Measurements from ENCODE around the gene WDR70.
"Not testable (repeated sequence)": the region's sequence is repeated elsewhere in the genome, so short reads cannot be mapped to it uniquely, and the experiment has no call there.

Gene WDR70

GRCh38 chr5:37517686-37518085 is 138.6 kb downstream of the WDR70 start:
- DNase-seq (ENCODE audit: low read depth): no peak

GRCh38 chr5:37518356-37518755 is 139.2 kb downstream of the WDR70 start:
- not testable (repeated sequence) for DNase-seq (ENCODE audit: low read depth)

- DNase-seq (ENCODE audit: low read depth): no peak
Observed at GRCh38 chr5:37519304-37519703, 140.2 kb downstream of the WDR70 start.

GRCh38 chr5:37519807-37520206 is 140.7 kb downstream of the WDR70 start:
- DNase-seq (ENCODE audit: low read depth): no peak

- DNase-seq (ENCODE audit: low read depth): no peak
Observed at GRCh38 chr5:37520811-37521210, 141.7 kb downstream of the WDR70 start.

- DNase-seq (ENCODE audit: low read depth): no peak
Observed at GRCh38 chr5:37532976-37533740, 154.0 kb downstream of the WDR70 start.

GRCh38 chr5:37533851-37534250 is 154.7 kb downstream of the WDR70 start:
- no peak for DNase-seq (ENCODE audit: low read depth)

GRCh38 chr5:37539459-37539858 is 160.3 kb downstream of the WDR70 start:
- no peak for DNase-seq (ENCODE audit: low read depth)

- DNase-seq (ENCODE audit: low read depth): no peak
Observed at GRCh38 chr5:37543216-37543615, 164.1 kb downstream of the WDR70 start.

GRCh38 chr5:37549411-37549810 is 170.3 kb downstream of the WDR70 start:
- no peak for DNase-seq (ENCODE audit: low read depth)

GRCh38 chr5:37552161-37552560 is 173.0 kb downstream of the WDR70 start:
- no peak for DNase-seq (ENCODE audit: low read depth)

- no peak for DNase-seq (ENCODE audit: low read depth)
Observed at GRCh38 chr5:37552770-37553719, 173.9 kb downstream of the WDR70 start.

GRCh38 chr5:37553720-37554404 is 174.7 kb downstream of the WDR70 start:
- DNase-seq (ENCODE audit: low read depth): peak; percentile 35

- DNase-seq (ENCODE audit: low read depth): no peak
Observed at GRCh38 chr5:37554405-37554739, 175.3 kb downstream of the WDR70 start.

GRCh38 chr5:37554938-37555337 is 175.8 kb downstream of the WDR70 start:
- DNase-seq (ENCODE audit: low read depth): no peak

- DNase-seq (ENCODE audit: low read depth): no peak
Observed at GRCh38 chr5:37557734-37558293, 178.7 kb downstream of the WDR70 start.

GRCh38 chr5:37565062-37565670 is 186.0 kb downstream of the WDR70 start:
- DNase-seq (ENCODE audit: low read depth): no peak

- no peak for DNase-seq (ENCODE audit: low read depth)
Observed at GRCh38 chr5:37567566-37567965, 188.4 kb downstream of the WDR70 start.

- DNase-seq (ENCODE audit: low read depth): no peak
Observed at GRCh38 chr5:37568018-37568753, 189.1 kb downstream of the WDR70 start.

- DNase-seq (ENCODE audit: low read depth): no peak
Observed at GRCh38 chr5:37568893-37569292, 189.8 kb downstream of the WDR70 start.

- no peak for DNase-seq (ENCODE audit: low read depth)
Observed at GRCh38 chr5:37569466-37569865, 190.3 kb downstream of the WDR70 start.
